Naive thymus-derived CD8-positive, alpha-beta T cell (primary cell): ENCODE measurements around the gene PRSS12. TPM values are rescaled to one million over a fixed set of nuclear protein-coding genes. Genes with fewer than 3 reads are reported as not detected.
"Not testable (repeated sequence)": the region's sequence is repeated elsewhere in the genome, so short reads cannot be mapped to it uniquely, and the experiment has no call there.

Experiments
- ATAC-seq, 2 donors: fragments of 150-1000 bp; cut with Tn5 transposase in 1 of 2; sonication (Bioruptor Pico), chemical (Tn5 transposase) in 1 of 2; 1 replicate in 1 of 2; 2 replicates in 1 of 2; pipeline ENCODE4 v1.10.0; 2021; ENCODE audit warnings: mild to moderate bottlenecking in 2 of 2, moderate library complexity in 2 of 2
- POLR2A ChIA-PET: fragments of 350-600 bp; sonication (Branson Sonifier 250); formaldehyde crosslinking; loops from one replicate; lab custom pipeline; 2021; ENCODE audit warnings: antibody characterized with exemption; lab: Charles Lee
- DNase-seq, 10 donors: peaks; one replicate each; pipeline versions ENCODE4 v3.0.0 to v3.0.0-alpha.2; 2020 to 2022
- H3K27ac Mint-ChIP-seq, 10 donors: one replicate each; pipeline ENCODE4 v1.8.0; 2020 to 2022; ENCODE audit warnings: mild to moderate bottlenecking in 10 of 10, mixed read lengths in 10 of 10, moderate library complexity in 4 of 10, inconsistent platforms in 1 of 10
- H3K27me3 Mint-ChIP-seq, 5 donors: one replicate each; pipeline ENCODE4 v1.8.0; 2021 to 2022; ENCODE audit warnings: mixed read lengths in 5 of 5
- H3K36me3 Mint-ChIP-seq, 3 donors: one replicate each; pipeline ENCODE4 v1.8.0; 2020 to 2022; ENCODE audit warnings: mixed read lengths in 3 of 3, mild to moderate bottlenecking in 2 of 3, inconsistent platforms in 1 of 3
- H3K4me1 Mint-ChIP-seq, 4 donors: one replicate each; pipeline ENCODE4 v1.8.0; 2021 to 2022; ENCODE audit warnings: mixed read lengths in 4 of 4
- H3K4me3 Mint-ChIP-seq, 10 donors: one replicate each; pipeline ENCODE4 v1.8.0; 2020 to 2022; ENCODE audit warnings: mild to moderate bottlenecking in 10 of 10, mixed read lengths in 10 of 10, moderate library complexity in 6 of 10, inconsistent platforms in 1 of 10
- H3K9me3 Mint-ChIP-seq, 9 donors: one replicate each; pipeline ENCODE4 v1.8.0; 2020 to 2022; ENCODE audit warnings: mixed read lengths in 9 of 9, mild to moderate bottlenecking in 3 of 9, inconsistent platforms in 1 of 9, moderate library complexity in 1 of 9
- polyA plus RNA-seq, 3 donors: library from polyadenylated mRNA; unstranded; fragments of 300-500 nt; fragmentation: Illumina TruSeq; gene quantifications; one replicate each; pipeline ENCODE4 v1.2.3, GENCODE V29; 2021
- total RNA-seq, 8 experiments: library from RNA in 2 of 8; stranded (reverse) in 2 of 8; gene quantifications; one replicate each; pipeline ENCODE4 v1.2.3 and lab custom pipeline; 2021 to 2026

PRSS12 gene
- total RNA-seq (not detected), polyA plus RNA-seq (under 1 TPM in 1 of 3 donors, not detected in 2; 0.09 TPM), total RNA-seq (lab: John Stamatoyannopoulos, UW) (0 to 0.59 (median 0.03) reads per million in 6 experiments)

GRCh38 chr4:118352843-118353533 lies at the start of gene PRSS12:
Gene PRSS12, minus strand, starts transcription at chr4:118353003. Its CDS starts 283 bp downstream, at chr4:118352720.
- H3K9me3 Mint-ChIP-seq = no peaks in the 10 kb centered on the region
- peaks cover 0 to 2% (median 0%) of the 10 kb centered on the region in 3 donors for H3K36me3 Mint-ChIP-seq
- ATAC-seq (peak; percentile 75 to 85), DNase-seq (peak; percentile 6 to 65 (median 34))
- POLR2A ChIA-PET = no interaction called here
- H3K27me3 Mint-ChIP-seq = peaks cover 53 to 90% (median 71%) of the 10 kb centered on the region in 5 donors
- H3K4me3 Mint-ChIP-seq = peak within 1 kb of the TSS; percentile 61 to 89 (median 84)
- H3K4me1 Mint-ChIP-seq = peaks cover 13 to 19% (median 15%) of the 10 kb centered on the region in 4 donors
- peak within 1 kb of the TSS in 2 of 10 donors; percentile 23 to 59 for H3K27ac Mint-ChIP-seq

GRCh38 chr4:118400356-118400755 lies 47.6 kb upstream of the PRSS12 start:
- POLR2A ChIA-PET = no interaction called here
- H3K36me3 Mint-ChIP-seq = no peaks in the 10 kb centered on the region
- no peak overlapping the region for H3K4me3 Mint-ChIP-seq
- H3K27me3 Mint-ChIP-seq = peaks cover 2 to 35% (median 29%) of the 10 kb centered on the region in 5 donors
- peaks cover 0 to 3% (median 0%) of the 10 kb centered on the region in 9 donors for H3K9me3 Mint-ChIP-seq
- H3K27ac Mint-ChIP-seq = no peak overlapping the region
- no peak for DNase-seq
- no peaks in the 10 kb centered on the region for H3K4me1 Mint-ChIP-seq
- no peak for ATAC-seq

GRCh38 chr4:118399883-118400282 lies 47.1 kb upstream of the PRSS12 start:
- H3K9me3 Mint-ChIP-seq, H3K4me3 Mint-ChIP-seq, POLR2A ChIA-PET, DNase-seq, H3K36me3 Mint-ChIP-seq, H3K27ac Mint-ChIP-seq, H3K4me1 Mint-ChIP-seq, ATAC-seq: not testable (repeated sequence)
- H3K27me3 Mint-ChIP-seq = peaks cover under 1 to 32% (median 26%) of the 10 kb centered on the region in 5 donors

- Mint-ChIP-seq H3K9me3 (no peaks in the 10 kb centered on the region), H3K36me3 (no peaks in the 10 kb centered on the region), H3K27me3 (peaks cover 0 to 25% (median 19%) of the 10 kb centered on the region in 5 donors), H3K27ac (no peak overlapping the region), H3K4me3 (no peak overlapping the region), H3K4me1 (no peaks in the 10 kb centered on the region)
- DNase-seq = no peak
- ATAC-seq = no peak
- POLR2A ChIA-PET = no interaction called here
These were observed 45.7 kb upstream of the PRSS12 start for GRCh38 chr4:118398226-118399090.

- POLR2A ChIA-PET = no interaction called here
- H3K4me1 Mint-ChIP-seq = no peaks in the 10 kb centered on the region
- no peak for ATAC-seq
These were observed 44.8 kb upstream of the PRSS12 start for GRCh38 chr4:118397623-118397979.

GRCh38 chr4:118396881-118397622 lies 44.2 kb upstream of the PRSS12 start:
- POLR2A ChIA-PET = no interaction called here

More at GRCh38 chr4:118397623-118397979, 44.8 kb upstream of the PRSS12 start:
- H3K27ac Mint-ChIP-seq = no peak overlapping the region
- H3K4me3 Mint-ChIP-seq = no peak overlapping the region
- DNase-seq = no peak
- H3K36me3 Mint-ChIP-seq = peaks cover 0 to 4% (median 0%) of the 10 kb centered on the region in 3 donors
- H3K27me3 Mint-ChIP-seq = peaks cover 0 to 28% (median 19%) of the 10 kb centered on the region in 5 donors
- H3K9me3 Mint-ChIP-seq = peaks cover 0 to 6% (median 2%) of the 10 kb centered on the region in 9 donors

GRCh38 chr4:118395057-118395644 lies 42.3 kb upstream of the PRSS12 start:
- Mint-ChIP-seq H3K4me3 (no peak overlapping the region), H3K4me1 (no peaks in the 10 kb centered on the region), H3K27ac (no peak overlapping the region), H3K27me3 (peaks cover 0 to 14% (median 2%) of the 10 kb centered on the region in 5 donors), H3K36me3 (peaks cover 0 to 4% (median 0%) of the 10 kb centered on the region in 3 donors), H3K9me3 (peaks cover 0 to 9% (median 2%) of the 10 kb centered on the region in 9 donors)
- POLR2A ChIA-PET = no interaction called here
- ATAC-seq (no peak), DNase-seq (no peak)

More at GRCh38 chr4:118396881-118397622, 44.2 kb upstream of the PRSS12 start:
- H3K27me3 Mint-ChIP-seq = peaks cover 2 to 28% (median 17%) of the 10 kb centered on the region in 5 donors
- no peak for ATAC-seq
- no peak for DNase-seq
- H3K4me1 Mint-ChIP-seq = no peaks in the 10 kb centered on the region
- no peak overlapping the region for H3K27ac Mint-ChIP-seq
- peaks cover 0 to 9% (median 2%) of the 10 kb centered on the region in 9 donors for H3K9me3 Mint-ChIP-seq
- peaks cover 0 to 4% (median 0%) of the 10 kb centered on the region in 3 donors for H3K36me3 Mint-ChIP-seq
- no peak overlapping the region for H3K4me3 Mint-ChIP-seq

GRCh38 chr4:118392509-118392908 lies 39.7 kb upstream of the PRSS12 start:
- H3K4me1 Mint-ChIP-seq, H3K4me3 Mint-ChIP-seq, POLR2A ChIA-PET, ATAC-seq, H3K27ac Mint-ChIP-seq, DNase-seq: not testable (repeated sequence)
- H3K9me3 Mint-ChIP-seq = peaks cover 0 to 16% (median 9%) of the 10 kb centered on the region in 9 donors
- H3K27me3 Mint-ChIP-seq = peaks cover 0 to 11% (median 4%) of the 10 kb centered on the region in 5 donors
- H3K36me3 Mint-ChIP-seq = peaks cover 0 to 11% (median 0%) of the 10 kb centered on the region in 3 donors

- Mint-ChIP-seq H3K27ac (no peak overlapping the region), H3K27me3 (peaks cover 0 to 6% (median 4%) of the 10 kb centered on the region in 5 donors), H3K36me3 (peaks cover 0 to 18% (median 0%) of the 10 kb centered on the region in 3 donors), H3K4me1 (no peaks in the 10 kb centered on the region), H3K9me3 (peaks cover 0 to 35% (median 16%) of the 10 kb centered on the region in 9 donors), H3K4me3 (no peak overlapping the region)
- no peak for DNase-seq
- no peak for ATAC-seq
- POLR2A ChIA-PET = no interaction called here
These were observed 37.3 kb upstream of the PRSS12 start for GRCh38 chr4:118390121-118390520.

- Mint-ChIP-seq H3K27me3 (peaks cover 0 to 6% (median 4%) of the 10 kb centered on the region in 5 donors), H3K4me1 (no peaks in the 10 kb centered on the region), H3K9me3 (peaks cover 0 to 35% (median 16%) of the 10 kb centered on the region in 9 donors), H3K36me3 (peaks cover 0 to 18% (median 0%) of the 10 kb centered on the region in 3 donors), H3K27ac (no peak overlapping the region), H3K4me3 (no peak overlapping the region)
- no peak for DNase-seq
- POLR2A ChIA-PET = no interaction called here
- no peak for ATAC-seq
These were observed 36.9 kb upstream of the PRSS12 start for GRCh38 chr4:118389721-118390120.

GRCh38 chr4:118388606-118389005 lies 35.8 kb upstream of the PRSS12 start:
- no peaks in the 10 kb centered on the region for H3K4me1 Mint-ChIP-seq
- no peak overlapping the region for H3K27ac Mint-ChIP-seq
- no peak overlapping the region for H3K4me3 Mint-ChIP-seq
- peaks cover 0 to 15% (median 7%) of the 10 kb centered on the region in 5 donors for H3K27me3 Mint-ChIP-seq
- POLR2A ChIA-PET = no interaction called here
- peaks cover 0 to 35% (median 16%) of the 10 kb centered on the region in 9 donors for H3K9me3 Mint-ChIP-seq
- DNase-seq (no peak), ATAC-seq (no peak)
- H3K36me3 Mint-ChIP-seq = peaks cover 0 to 18% (median 0%) of the 10 kb centered on the region in 3 donors

- ATAC-seq (no peak), DNase-seq (no peak)
- Mint-ChIP-seq H3K27ac (no peak overlapping the region), H3K4me1 (no peaks in the 10 kb centered on the region), H3K36me3 (peaks cover 0 to 7% (median 0%) of the 10 kb centered on the region in 3 donors), H3K27me3 (peaks cover under 1 to 18% (median 6%) of the 10 kb centered on the region in 5 donors), H3K9me3 (peaks cover 0 to 15% (median 8%) of the 10 kb centered on the region in 9 donors), H3K4me3 (no peak overlapping the region)
- POLR2A ChIA-PET = no interaction called here
These were observed 29.1 kb upstream of the PRSS12 start for GRCh38 chr4:118381902-118382301.
